ENCODE measurements around the gene CENPT.
"Not testable (repeated sequence)": the region's sequence is repeated elsewhere in the genome, so short reads cannot be mapped to it uniquely, and the experiment has no call there.

CENPT gene

DNA sequence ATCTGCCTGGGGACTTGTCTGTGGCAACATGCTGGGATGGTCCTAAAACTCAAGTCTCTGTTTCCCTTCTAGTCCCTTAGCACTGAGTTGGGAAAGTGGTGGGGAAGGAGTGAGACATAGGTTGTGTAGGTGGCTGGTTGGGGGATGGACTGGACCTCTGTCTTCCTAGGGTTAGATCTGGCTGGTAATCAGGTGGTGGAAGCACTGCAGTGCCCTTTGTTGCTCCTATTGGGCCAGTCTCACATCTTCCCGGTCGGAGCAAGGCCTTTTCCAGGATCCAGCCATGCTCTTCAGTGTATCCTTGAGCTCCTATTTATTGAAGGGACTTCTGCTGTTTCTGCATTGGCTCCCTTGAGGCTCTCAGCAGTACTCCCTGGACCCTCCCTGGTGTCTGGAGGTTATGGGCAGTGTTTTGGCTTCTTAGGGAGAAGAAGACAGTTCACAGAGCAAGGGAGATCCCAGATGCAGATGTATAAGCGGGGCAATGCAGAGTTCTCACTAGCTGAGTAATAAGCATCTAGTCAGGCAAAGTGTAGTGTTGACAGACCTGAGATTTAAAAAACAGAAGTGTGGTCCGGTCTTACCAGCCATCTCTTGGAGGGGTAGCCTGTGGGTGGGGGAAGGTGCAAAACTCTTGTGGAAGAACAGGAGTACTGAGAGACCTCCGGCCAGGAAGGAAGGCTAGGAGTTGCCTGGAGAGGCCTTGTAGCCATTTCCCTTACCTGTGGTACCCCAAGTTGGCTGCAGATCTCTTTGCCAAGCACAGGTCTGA lies 2.0 kb downstream of the CENPT start:
- DNase-seq, result no peak

DNA sequence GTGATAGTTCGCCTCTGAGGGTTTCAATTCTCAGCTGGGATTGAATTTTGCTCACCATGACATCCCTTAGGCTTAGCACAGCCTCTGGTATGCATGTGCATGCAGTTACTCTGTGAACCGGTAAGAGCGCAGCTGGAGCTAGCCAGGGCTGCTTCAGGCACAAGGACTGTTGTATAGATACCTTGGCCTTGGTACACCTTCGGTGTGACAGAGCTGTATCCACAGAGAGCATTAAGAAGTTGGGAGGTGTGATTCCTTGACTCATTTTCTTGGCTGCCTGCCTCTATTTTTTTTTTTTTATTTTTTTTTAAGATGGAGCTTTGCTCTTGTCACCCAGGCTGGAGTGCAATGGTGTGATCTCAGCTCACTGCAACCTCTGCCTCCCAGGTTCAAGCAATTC lies 3.0 kb downstream of the CENPT start:
- no peak for DNase-seq

DNA sequence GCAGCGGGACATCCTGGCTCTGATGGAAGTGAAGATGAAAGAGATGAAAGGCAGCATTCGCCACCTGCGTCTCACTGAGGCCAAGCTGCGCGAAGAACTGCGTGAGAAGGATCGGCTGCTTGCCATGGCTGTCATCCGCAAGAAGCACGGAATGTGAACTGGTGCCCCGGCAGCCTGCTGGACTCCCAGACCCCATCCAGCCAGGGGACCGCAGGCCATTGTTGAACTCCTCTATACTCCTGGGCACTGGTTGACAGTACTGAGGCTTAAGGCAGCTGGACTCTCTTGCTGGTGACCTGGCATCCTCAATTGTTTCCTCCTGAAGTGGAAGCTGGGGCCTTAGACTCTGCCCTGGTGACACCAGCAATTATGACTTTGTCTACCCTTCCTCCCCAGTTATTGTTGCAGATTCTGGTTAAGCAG lies 4.1 kb downstream of the CENPT start:
- DNase-seq, result no peak

DNA sequence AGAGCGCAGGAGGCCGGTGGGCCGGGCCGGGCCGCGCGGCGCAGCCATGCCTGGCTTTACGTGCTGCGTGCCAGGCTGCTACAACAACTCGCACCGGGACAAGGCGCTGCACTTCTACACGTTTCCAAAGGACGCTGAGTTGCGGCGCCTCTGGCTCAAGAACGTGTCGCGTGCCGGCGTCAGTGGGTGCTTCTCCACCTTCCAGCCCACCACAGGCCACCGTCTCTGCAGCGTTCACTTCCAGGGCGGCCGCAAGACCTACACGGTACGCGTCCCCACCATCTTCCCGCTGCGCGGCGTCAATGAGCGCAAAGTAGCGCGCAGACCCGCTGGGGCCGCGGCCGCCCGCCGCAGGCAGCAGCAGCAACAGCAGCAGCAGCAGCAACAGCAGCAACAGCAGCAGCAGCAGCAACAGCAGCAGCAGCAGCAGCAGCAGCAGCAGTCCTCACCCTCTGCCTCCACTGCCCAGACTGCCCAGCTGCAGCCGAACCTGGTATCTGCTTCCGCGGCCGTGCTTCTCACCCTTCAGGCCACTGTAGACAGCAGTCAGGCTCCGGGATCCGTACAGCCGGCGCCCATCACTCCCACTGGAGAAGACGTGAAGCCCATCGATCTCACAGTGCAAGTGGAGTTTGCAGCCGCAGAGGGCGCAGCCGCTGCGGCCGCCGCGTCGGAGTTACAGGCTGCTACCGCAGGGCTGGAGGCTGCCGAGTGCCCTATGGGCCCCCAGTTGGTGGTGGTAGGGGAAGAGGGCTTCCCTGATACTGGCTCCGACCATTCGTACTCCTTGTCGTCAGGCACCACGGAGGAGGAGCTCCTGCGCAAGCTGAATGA lies 4.8 kb downstream of the CENPT start:
- DNase-seq, result peak; percentile 56

DNA sequence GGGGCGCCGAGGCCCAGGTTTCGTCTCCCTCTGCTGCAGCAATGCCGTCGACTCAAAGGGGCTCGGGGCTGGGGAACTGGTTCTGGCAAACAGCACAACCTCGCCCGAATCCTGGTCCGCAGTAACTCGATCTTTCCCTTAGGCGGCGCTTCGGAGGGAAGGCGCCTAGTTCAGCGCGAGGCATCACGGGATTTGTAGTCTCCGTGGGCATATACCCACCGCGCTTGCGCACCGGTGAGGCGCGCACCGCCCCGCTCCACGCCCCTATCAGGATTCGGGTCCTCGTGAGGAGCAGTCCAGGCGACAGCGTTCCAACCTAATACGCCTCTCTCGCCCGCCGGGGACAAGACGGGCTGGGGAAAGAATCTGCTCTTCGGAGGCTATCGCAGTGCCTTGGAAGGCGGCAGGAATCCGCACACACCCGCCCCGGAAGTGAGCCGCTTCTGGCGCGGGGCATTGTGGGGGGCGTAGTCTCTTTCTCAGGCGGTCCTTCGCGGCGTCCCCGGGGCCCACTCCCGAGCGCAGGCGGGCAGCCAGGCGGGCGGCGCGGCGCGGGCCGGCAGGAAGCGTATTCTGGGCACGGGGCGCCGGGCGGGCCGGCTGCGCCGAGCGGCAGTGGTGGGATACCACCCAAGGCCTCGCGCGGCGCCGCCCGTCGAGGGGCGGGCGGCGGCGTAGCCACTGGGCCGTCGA lies 5.5 kb downstream of the CENPT start, which contains the start of gene THAP11:
TSS of gene THAP11 (plus strand) at position 505 of the 693 bp plus-strand sequence. CDS start 235 bp downstream, outside the sequence.
- DNase-seq, result peak; percentile 88

DNA sequence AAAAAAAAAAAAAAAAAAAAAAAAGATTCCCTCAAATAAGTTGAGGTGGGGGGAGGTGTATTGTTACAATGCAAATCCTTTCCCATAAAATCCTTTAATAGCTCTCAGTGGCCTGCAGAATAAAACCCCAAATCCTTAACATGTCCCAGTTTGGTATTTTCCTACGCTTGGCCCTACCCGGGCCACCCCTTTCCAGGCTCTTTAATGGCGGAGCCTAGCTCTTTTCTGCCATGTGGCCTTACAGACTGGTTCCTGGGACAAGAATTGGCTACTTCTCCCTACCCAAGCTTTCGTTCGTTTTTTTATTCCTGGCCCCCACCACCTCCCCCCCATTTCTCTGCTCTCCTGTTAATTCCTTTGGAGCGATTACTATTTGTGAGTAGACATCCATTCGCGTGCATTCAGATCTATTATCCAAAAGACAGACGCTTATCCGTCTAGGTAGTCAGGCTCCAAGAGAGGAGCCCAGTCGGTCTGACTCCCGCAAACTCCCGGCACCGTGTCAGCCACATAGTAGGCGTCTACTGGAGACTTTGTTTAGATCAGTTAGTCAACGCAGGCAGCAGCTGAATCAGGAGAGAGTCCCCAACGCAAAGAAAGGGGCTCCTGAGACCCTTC lies 6.2 kb downstream of the CENPT start:
- DNase-seq, result no peak

DNA sequence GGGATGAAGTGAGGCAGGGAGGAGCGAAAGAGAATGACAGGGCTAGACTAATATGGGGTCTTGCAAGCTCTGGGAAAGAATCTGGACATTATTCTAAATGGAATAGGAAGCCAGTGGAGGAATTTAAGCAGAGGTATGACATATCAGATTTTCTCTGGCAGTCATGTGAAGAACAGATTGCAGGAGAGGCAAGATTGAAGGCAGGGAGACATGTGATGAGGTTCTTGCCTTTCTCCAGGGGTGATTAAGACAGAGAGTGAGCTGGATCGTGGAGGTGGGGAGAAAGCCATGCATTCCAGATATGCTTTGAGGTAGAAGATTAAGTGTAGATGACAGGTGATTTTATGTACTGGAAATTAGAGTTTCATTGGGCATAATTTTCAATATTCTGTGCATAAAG lies 9.7 kb downstream of the CENPT start:
- DNase-seq, result no peak

DNA sequence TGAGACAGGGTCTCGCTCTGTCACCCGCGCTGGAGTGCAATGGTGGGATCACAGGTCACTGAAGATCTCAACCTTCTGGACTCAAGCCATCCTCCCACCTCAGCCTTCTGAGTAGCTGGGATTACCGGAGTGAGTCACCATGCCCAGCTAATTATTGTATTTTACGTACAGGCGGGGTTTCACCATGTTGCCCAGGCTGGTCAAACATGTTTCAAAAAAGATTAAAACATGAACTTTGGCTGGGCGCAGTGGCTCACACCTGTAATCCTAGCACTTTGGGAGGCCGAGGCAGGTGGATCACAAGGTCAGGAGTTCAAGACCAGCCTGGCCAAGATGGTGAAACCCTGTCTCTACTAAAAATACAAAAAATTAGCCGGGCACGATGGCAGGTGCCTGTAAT lies 10.3 kb downstream of the CENPT start:
- not testable (repeated sequence) for DNase-seq

DNA sequence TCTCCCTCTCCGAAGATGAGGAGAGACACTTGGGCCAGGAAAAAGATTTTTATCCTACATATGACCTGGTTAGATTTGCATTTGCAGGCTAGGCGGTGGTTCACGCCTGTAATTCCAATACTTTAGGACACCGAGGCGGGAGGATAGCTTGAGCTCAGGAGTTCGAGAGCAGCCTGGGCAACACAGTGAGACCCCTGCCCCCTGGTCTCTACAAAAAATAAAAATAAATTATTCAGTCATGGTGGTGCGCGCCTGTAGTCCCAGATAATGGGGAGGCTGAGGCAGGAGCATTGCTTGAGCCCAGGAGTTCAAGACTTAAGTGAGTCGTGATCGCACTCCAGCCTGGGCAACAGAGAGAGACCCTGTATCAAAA lies 13.3 kb downstream of the CENPT start:
- DNase-seq, result no peak

DNA sequence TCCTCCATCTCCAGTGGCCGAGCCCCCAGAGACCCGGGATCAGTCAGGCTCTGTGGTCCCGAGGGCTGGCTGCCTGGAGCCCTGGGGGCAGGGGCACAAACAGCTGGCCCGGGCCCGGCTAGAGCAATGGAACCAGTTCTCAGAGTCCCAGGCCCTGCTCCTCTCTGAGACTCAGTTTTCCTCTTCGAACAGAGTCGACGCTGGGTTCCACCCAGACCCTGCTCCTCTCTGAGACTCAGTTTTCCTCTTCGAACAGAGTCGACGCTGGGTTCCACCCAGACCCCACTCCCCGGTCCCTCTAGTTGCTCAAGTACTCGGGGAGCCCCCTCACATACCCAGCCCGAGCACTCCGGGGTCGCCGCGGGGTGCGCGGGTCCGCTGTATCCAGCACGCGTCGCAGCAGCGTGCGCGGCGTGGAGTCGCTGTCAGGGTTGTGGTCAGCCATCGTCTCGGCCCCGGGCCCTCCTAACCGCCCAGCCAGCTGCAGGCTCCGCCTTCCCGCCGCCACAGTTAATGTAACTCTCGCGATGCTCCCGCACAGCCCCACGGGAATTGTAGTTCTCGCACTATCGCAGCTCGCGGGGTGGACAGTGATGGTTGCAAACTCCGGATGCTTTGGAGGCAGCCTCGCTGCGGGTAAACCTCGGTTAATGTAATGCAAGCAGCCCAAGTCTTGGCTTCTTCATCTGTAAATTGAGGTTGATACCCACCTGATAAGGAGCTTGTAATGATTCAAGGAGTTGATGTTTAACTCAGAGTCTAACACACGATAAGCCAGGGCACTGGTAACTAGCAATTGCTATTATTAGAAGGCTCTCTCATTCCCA lies 13.9 kb downstream of the CENPT start:
- DNase-seq, result peak; percentile 84

DNA sequence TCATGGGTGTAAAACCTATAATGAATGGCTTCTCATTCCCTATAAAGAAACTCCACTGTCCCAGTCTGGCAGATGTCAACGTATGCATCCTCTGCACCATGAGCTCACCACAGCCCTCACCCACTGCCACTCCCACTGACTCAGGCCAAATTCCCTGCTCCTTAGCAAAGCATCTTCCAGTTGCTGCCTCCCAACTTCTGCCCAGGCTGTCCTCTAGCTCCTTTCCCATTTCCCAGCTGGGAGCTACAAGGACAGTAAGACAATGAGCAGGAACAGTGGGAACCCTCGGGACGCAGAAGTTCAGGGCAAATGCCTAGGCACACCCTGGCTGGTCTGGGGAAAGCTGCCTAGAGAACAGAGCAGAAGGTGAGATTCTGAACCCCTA lies 14.5 kb downstream of the CENPT start:
- no peak for DNase-seq

DNA sequence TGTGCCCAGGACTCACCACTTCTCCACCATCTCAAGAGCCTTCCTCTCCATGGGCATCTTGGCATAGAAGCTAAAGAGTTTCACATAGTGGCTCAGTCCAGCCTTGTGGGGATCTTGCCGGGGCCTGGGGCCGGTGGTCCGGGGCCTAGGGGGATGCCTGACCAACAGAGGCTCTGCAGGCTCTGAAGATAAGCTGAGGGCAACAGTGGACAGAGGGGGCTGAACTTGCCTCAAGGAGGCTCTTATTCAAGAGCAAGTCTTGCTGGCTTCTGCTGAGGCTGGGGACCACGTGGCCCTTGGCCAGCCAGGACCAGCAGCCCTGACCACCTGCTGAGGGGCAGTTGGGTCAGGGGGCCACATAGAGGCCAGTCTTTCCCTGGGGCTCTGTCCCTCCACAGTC lies 18.8 kb downstream of the CENPT start:
- DNase-seq, result no peak

DNA sequence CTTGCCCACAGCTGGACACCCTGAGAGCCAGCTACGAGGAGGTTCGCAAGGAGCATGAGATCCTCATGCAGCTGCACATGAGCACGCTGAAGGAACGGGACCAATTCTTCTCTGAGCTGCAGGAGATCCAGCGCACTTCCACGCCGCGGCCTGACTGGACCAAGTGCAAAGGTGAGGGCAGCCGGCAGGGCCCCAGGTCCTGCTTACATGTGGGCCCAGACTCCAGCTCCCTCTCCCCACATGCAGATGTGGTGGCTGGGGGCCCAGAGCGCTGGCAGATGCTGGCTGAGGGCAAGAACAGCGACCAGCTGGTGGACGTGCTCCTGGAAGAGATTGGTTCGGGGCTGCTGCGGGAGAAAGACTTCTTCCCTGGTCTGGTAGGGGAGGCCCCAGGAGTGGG lies 21.6 kb downstream of the CENPT start:
- DNase-seq, result no peak

DNA sequence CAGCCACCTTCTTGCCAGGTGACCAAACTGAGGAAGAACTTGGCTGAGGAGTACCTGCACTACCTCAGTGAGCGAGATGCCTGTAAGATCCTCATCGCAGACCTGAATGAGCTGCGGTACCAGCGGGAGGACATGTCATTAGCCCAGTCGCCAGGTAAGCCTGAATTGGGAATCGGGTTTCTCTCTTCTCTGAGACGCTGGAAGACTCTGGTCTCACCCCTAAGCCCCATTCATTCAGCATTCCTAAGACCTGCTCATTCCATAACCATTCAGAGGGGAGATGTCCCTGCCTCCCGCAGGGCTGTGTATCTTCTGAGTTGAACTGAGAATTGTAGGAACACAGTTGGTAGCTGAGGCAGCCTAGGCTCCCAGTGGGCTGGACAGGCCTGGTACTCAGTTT lies 22.4 kb downstream of the CENPT start:
- DNase-seq, result no peak

DNA sequence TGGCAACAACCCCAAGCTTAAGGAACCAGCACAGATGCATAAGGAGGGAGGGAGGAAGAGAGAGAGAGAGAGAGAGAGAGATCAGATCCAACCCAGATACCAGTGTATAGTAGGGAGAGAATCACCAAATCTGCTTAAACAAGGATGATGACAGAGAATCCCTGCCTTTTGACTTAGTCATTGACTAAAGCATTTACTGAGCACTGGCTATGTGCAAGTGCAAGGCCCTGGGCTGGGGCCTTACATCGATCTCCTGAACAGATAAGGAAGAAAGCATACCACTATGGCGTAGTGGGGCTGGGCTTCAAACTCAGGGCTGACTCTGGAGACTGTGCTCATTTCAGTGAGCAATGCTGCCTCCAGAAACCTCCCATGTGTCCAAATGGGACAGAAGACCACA lies 25.0 kb downstream of the CENPT start:
- no peak for DNase-seq

DNA sequence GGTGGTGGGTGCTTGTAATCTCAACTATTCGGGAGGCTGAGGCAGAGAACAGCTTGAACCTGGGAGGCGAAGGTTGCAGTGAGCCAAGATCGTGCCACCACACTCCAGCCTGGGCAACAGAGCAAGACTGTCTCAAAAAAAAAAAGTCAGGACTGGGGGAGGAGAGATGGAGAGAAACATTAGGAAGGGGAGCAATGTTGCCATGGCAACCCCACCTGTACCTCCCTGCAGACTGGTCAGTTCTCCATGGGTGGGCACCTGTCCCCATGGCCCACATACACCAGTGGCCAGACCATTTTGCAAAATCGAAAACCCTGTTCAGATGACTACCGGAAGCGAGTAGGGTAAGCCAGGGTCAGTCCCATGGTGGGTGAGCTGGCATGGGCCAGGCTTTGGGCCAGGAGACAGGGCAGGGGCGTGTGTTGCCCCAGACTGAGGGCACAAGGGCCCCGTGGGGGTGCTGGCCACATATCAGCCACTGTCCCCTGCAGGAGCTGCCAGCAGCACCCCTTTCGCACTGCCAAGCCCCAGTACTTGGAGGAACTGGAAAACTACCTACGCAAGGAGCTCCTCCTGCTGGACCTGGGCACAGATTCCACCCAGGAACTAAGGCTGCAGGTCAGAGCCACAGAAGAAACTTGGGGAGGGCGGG lies 26.8 kb downstream of the CENPT start:
- no peak for DNase-seq

DNA sequence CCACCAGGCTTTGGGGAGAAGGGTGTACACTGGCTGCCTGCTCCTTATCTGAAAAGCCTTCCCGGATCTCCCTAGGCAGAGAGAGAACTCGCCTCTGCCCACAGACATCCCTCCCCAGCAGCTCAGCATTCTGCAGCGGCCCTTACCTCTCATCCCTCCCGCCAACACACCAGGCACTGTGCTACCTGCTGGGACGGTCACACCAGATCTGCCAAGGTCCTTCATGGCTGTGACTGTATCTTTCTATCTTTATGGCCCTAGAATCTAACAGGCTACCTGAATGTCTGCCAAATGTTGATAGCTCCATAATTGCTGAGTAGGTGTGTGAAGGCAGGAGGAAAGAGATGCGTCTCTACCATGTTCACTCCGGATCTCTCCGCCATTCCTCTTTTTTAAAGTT lies 32.9 kb downstream of the CENPT start:
- no peak for DNase-seq

DNA sequence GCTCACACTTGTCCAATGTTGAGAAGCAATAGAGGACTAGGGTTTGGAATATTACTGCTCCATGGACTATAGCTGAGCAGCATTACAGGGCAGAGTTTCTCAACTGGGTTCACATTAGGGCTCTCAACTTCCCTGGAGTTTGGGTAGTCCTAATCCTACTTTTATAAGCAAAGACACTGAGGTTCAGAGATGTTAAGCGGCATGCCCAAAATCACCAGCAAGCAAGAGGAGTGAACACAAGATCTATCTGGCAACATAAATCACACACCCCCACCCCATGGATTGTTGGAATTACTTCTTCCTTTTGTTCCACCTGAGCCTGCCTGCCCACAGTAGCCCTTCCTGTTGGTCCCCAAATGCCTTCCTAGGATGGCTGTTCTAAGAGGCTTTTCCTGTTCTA lies 35.6 kb downstream of the CENPT start:
- no peak for DNase-seq

DNA sequence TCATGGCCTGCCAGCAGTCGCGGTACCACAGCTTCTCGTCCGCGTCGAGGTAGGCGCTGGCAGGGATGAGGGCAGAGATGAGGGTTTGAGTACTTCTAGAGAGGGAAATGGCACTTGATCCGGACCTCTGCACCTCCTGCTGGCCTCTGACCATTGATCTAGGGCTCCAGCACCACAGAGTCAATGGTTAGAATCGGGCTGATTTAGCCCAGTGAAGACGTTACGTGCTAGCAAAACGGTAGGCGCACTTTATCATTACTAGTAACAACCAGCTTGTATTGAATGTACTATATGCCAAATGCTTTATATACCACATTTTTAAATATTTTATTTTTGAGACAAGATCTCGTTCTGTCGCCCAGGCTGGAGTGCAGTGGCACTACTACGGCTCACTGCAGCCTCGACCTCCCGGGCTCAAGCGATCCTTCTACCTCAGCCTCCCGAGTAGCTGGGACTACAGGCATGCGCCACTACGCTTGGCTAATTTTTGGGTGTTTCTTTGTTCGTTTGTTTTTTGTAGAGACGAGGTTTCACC lies 40.3 kb downstream of the CENPT start:
- no peak for DNase-seq

DNA sequence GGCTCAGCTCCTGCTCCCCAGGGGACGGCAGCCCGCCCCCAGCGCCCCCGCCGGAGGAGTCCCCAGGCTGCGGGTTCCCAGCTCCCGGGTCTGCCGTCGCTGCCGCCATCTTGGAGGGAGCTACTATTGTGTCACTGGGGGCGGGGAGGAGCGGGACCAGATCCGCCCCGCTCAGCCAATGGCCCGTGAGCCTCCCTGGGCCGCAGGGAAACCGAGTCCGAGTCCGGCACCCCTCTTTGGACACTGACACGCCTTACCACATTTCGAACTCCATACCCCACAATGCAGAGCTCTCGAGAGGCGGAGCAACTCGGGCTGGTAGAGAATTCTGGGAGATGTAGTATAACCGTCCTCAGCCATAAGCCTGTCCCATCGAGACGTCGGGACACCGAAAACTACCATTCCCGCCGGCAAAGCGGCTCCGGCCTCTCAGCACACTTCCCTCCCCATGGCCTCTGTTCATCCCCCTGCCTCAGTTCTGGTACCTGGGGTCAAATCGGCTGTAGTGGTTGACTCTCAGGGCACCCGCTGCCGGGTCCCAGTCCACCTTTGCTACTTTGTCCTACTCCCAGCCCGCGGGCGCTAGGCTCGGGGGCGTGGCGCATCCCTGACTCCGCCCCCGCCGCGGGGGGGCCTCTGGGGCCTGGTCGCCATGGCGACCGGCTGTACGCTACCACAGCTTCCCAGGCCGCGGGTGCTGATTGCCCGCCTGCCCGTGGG lies 40.9 kb downstream of the CENPT start, which contains the start of the genes RANBP10 and TSNAXIP1:
TSS of gene RANBP10 (minus strand) at position 133 of the 720 bp plus-strand sequence. CDS start at position 109, 24 bp downstream.
TSS of gene TSNAXIP1 (plus strand) at position 462 of the 720 bp plus-strand sequence. CDS start 261 bp downstream, outside the sequence.
- DNase-seq, result peak; percentile 91

All from GOT3 (cell line).